WTC11 (cell line): ENCODE results near the gene WIZ. TPM values are rescaled to one million over a fixed set of nuclear protein-coding genes. Genes with fewer than 3 reads are reported as not detected.
"Not testable (repeated sequence)": the region's sequence is repeated elsewhere in the genome, so short reads cannot be mapped to it uniquely, and the experiment has no call there.

Source experiments
- ATAC-seq: fragments of 200-7000 bp; cut with Tn5 transposase; 2 replicates; pipeline ENCODE4 v1.10.0; 2021; ENCODE audit warnings: mild to moderate bottlenecking, moderate library complexity
- CTCF ChIA-PET: fragments of 300-600 bp; sonication (Branson Sonifier 250); formaldehyde crosslinking; loops from one replicate; lab custom pipeline; 2021; ENCODE audit warnings: antibody characterized with exemption; lab: Charles Lee
- POLR2A ChIA-PET: fragments of 350-600 bp; sonication (Branson Sonifier 250); formaldehyde crosslinking; loops from one replicate; lab custom pipeline; 2021; ENCODE audit warnings: antibody characterized with exemption; lab: Charles Lee
- DNase-seq: peaks from one replicate; pipeline ENCODE4 v3.0.0; 2021; ENCODE audit warnings: low spot score
- H3K27ac Mint-ChIP-seq: 2 replicates; pipeline ENCODE4 v1.8.0; 2021; ENCODE audit warnings: mixed read lengths
- H3K27me3 Mint-ChIP-seq: 2 replicates; pipeline ENCODE4 v1.8.0; 2021; ENCODE audit warnings: low read depth, mild to moderate bottlenecking, moderate library complexity, mixed read lengths
- H3K36me3 Mint-ChIP-seq: 2 replicates; pipeline ENCODE4 v1.8.0; 2021; ENCODE audit warnings: mixed read lengths
- H3K4me1 Mint-ChIP-seq: 2 replicates; pipeline ENCODE4 v1.8.0; 2022; ENCODE audit warnings: mixed read lengths
- H3K4me3 Mint-ChIP-seq: 2 replicates; pipeline ENCODE4 v1.8.0; 2021; ENCODE audit warnings: mild to moderate bottlenecking, moderate library complexity, mixed read lengths
- H3K9me3 Mint-ChIP-seq: 2 replicates; pipeline ENCODE4 v1.8.0; 2021; ENCODE audit warnings: mixed read lengths
- CREB1 ChIP-seq: sonication (generic); formaldehyde crosslinking; IDR thresholded peaks from 2 replicates; pipeline ENCODE4 v1.8.0; 2023; ENCODE audit warnings: mild to moderate bottlenecking, missing genetic modification reagents
- FOXJ3 ChIP-seq: sonication (generic); formaldehyde crosslinking; IDR thresholded peaks from 2 replicates; pipeline ENCODE4 v1.9.0; 2021; ENCODE audit warnings: missing genetic modification reagents, mild to moderate bottlenecking, borderline replicate concordance
- FOXK1 ChIP-seq: sonication (generic); formaldehyde crosslinking; IDR thresholded peaks from 2 replicates; pipeline ENCODE4 v1.8.0; 2022; ENCODE audit warnings: mild to moderate bottlenecking, moderate library complexity, missing genetic modification reagents
- GABPB1 ChIP-seq: sonication (generic); formaldehyde crosslinking; IDR thresholded peaks from 2 replicates; pipeline ENCODE4 v1.8.1; 2023; ENCODE audit warnings: mild to moderate bottlenecking, missing genetic modification reagents
- IRF2 ChIP-seq: sonication (generic); formaldehyde crosslinking; IDR thresholded peaks from 2 replicates; pipeline ENCODE4 v1.8.0; 2022; ENCODE audit warnings: low read depth, missing genetic modification reagents, borderline replicate concordance
- NFATC4 ChIP-seq: fragments of 250-450 bp; sonication (Bioruptor Pico); IDR thresholded peaks from 2 replicates; pipeline ENCODE4 v1.9.0; 2021; ENCODE audit warnings: mild to moderate bottlenecking
- NFYB ChIP-seq: sonication (generic); formaldehyde crosslinking; conservative IDR thresholded peaks from 2 replicates; pipeline ENCODE4 v1.8.0; 2022; ENCODE audit warnings: low read depth, missing genetic modification reagents
- OVOL2 ChIP-seq: fragments of 250-450 bp; sonication (Bioruptor Pico); IDR thresholded peaks from 2 replicates; pipeline ENCODE4 v1.9.0; 2021; ENCODE audit warnings: mild to moderate bottlenecking, borderline replicate concordance
- RORB ChIP-seq: fragments of 250-450 bp; sonication (Bioruptor Pico); IDR thresholded peaks from 2 replicates; pipeline ENCODE4 v1.9.0; 2021; ENCODE audit warnings: mild to moderate bottlenecking
- SOX15 ChIP-seq: fragments of 250-450 bp; sonication (Bioruptor Pico); IDR thresholded peaks from 2 replicates; pipeline ENCODE4 v1.9.0; 2021; ENCODE audit warnings: mild to moderate bottlenecking
- ZNF396 ChIP-seq: fragments of 250-450 bp; sonication (Bioruptor Pico); IDR thresholded peaks from 2 replicates; pipeline ENCODE4 v1.8.0; 2021; ENCODE audit warnings: mild to moderate bottlenecking, moderate library complexity, borderline replicate concordance
- total RNA-seq: library from RNA; stranded (reverse); gene quantifications from 3 replicates; pipeline ENCODE4 v1.2.3, GENCODE V29; 2021
- TF ChIP-seq, protein P1 (sequence below): sonication (generic); formaldehyde crosslinking; IDR thresholded peaks from 2 replicates; pipeline ENCODE4 v1.8.1; 2022; ENCODE audit warnings: mild to moderate bottlenecking, missing genetic modification reagents, moderate library complexity, borderline replicate concordance
- TF ChIP-seq, protein P2 (sequence below): fragments of 250-450 bp; sonication (Bioruptor Pico); IDR thresholded peaks from 2 replicates; pipeline ENCODE4 v1.9.0; 2021; ENCODE audit warnings: moderate library complexity, mild to moderate bottlenecking, inconsistent platforms, borderline replicate concordance
- TF ChIP-seq, protein P3 (sequence below): sonication (generic); formaldehyde crosslinking; IDR thresholded peaks from 2 replicates; pipeline ENCODE4 v1.8.0; 2022; ENCODE audit warnings: mild to moderate bottlenecking, missing genetic modification reagents
- TF ChIP-seq, protein P4 (sequence below): sonication (generic); formaldehyde crosslinking; IDR thresholded peaks from 2 replicates; pipeline ENCODE4 v1.8.1; 2023; ENCODE audit warnings: mild to moderate bottlenecking, missing genetic modification reagents, borderline replicate concordance
- TF ChIP-seq, protein P5 (sequence below): sonication (generic); formaldehyde crosslinking; IDR thresholded peaks from 2 replicates; pipeline ENCODE4 v1.8.0; 2022; ENCODE audit warnings: mild to moderate bottlenecking, missing genetic modification reagents
- TF ChIP-seq, protein P6 (sequence below): sonication (generic); formaldehyde crosslinking; conservative IDR thresholded peaks from 2 replicates; pipeline ENCODE4 v1.8.1; 2022; ENCODE audit warnings: mild to moderate bottlenecking, missing genetic modification reagents
- TF ChIP-seq, protein P7 (sequence below): sonication (generic); formaldehyde crosslinking; conservative IDR thresholded peaks from 2 replicates; pipeline ENCODE4 v1.8.1; 2023; ENCODE audit warnings: mild to moderate bottlenecking, low read depth, missing genetic modification reagents, moderate library complexity
- TF ChIP-seq, protein P8 (sequence below): sonication (generic); formaldehyde crosslinking; IDR thresholded peaks from 2 replicates; pipeline ENCODE4 v1.8.0; 2022; ENCODE audit warnings: mild to moderate bottlenecking, missing genetic modification reagents

WIZ gene
- total RNA-seq, 1 experiment from 2014 or later = 43.9 TPM

DNA sequence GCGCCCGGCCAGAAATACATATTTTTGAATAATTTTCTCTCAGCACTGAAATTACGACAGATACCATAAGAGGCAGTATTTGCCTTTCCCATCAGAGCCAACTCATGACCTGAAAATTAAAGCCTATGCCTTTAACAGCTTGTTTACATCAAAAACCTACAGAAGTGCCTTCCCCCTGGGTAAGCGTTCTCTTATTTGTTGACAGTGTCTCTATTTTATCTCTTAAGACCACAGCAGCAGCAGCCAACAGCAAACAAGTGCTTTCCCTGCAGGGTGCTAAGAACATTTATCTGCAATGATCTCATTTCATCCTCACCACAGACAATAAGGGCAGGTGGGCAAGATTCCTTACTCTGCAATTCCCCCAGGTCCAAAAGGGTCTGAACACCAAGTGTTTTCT, 36.9 kb downstream of the WIZ start:
- ATAC-seq = no peak
- H3K27me3 Mint-ChIP-seq = no peaks in the 10 kb centered on the region
- H3K9me3 Mint-ChIP-seq = 0 out of 2 replicates have a peak, but pooled peaks cover 5% of the 10 kb centered on the region
- no peak overlapping the region for H3K4me3 Mint-ChIP-seq
- DNase-seq = no peak
- peaks cover 27% of the 10 kb centered on the region for H3K36me3 Mint-ChIP-seq
- ChIA-PET POLR2A (no interaction called here), CTCF (no interaction called here)
- peaks cover 11% of the 10 kb centered on the region for H3K4me1 Mint-ChIP-seq
- no peak for TF ChIP-seq NFYB
- TF ChIP-seq RORB (CRISPR knock-in tag) = no peak
- TF ChIP-seq ZNF396 (CRISPR knock-in tag) = no peak
- no peak for TF ChIP-seq NFATC4 (CRISPR knock-in tag)
- TF ChIP-seq, protein P1, sequence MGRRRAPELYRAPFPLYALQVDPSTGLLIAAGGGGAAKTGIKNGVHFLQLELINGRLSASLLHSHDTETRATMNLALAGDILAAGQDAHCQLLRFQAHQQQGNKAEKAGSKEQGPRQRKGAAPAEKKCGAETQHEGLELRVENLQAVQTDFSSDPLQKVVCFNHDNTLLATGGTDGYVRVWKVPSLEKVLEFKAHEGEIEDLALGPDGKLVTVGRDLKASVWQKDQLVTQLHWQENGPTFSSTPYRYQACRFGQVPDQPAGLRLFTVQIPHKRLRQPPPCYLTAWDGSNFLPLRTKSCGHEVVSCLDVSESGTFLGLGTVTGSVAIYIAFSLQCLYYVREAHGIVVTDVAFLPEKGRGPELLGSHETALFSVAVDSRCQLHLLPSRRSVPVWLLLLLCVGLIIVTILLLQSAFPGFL (CRISPR knock-in tag) = no peak
- TF ChIP-seq FOXJ3 (CRISPR knock-in tag) = no peak
- TF ChIP-seq OVOL2 (CRISPR knock-in tag) = no peak
- TF ChIP-seq SOX15 = no peak
- TF ChIP-seq, protein P2, sequence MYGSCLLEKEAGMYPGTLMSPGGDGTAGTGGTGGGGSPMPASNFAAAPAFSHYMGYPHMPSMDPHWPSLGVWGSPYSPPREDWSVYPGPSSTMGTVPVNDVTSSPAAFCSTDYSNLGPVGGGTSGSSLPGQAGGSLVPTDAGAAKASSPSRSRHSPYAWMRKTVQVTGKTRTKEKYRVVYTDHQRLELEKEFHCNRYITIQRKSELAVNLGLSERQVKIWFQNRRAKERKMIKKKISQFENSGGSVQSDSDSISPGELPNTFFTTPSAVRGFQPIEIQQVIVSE (CRISPR knock-in tag) = no peak
- peak overlapping the region; percentile 82 for H3K27ac Mint-ChIP-seq

DNA sequence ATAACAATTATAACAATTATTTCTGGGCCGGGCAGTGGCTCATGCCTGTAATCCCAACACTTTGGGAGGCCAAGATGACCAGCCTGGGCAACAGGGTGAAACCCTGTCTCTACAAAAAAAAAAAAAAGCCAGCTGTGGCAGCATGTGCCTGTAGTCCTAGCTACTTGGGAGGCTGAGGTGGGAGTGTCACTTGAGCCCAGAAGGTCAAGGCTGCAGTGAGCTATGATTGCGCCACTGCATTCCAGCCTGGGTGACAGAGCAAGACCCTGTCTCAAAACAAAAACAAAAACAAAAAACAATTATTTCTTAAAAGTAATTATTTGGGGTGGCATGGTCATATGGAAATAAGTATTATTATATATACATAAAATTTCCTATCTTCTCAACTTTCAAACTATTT, 38.4 kb downstream of the WIZ start:
- H3K27me3 Mint-ChIP-seq, H3K27ac Mint-ChIP-seq, H3K4me1 Mint-ChIP-seq, H3K4me3 Mint-ChIP-seq, CTCF ChIA-PET, DNase-seq, ATAC-seq, H3K9me3 Mint-ChIP-seq: not testable (repeated sequence)
- 0 out of 2 replicates have a peak, but pooled peaks have one; percentile 34 for TF ChIP-seq GABPB1 (CRISPR knock-in tag)
- H3K36me3 Mint-ChIP-seq = peaks cover 24% of the 10 kb centered on the region
- POLR2A ChIA-PET = interaction anchor here (0.6 kb wide), 1 partner anchor 14 kb away, joined by 3 read pairs; no protein-coding TSS in a partner anchor

DNA sequence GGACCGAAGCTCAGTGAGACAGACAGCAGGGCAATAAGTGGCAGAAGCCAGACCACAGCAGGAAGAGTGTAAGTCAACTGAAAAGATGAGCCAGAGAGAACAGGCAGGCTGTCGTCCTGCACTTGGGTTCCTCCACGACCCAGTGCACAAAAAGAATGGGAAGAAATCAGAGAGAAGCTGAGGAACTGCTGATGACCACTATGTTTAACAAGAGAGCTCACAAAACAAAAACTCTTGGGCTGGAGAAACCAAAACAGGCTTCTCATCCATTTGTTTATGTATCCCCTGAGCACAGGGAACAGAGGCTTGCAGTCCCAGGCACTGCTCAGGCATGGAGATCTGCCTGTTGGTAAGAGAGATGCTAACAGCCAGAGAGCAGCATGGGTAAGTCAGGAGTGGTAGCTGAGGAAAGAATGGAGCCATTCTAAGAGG, 45.0 kb downstream of the WIZ start:
- POLR2A ChIA-PET = no interaction called here
- ATAC-seq (no peak), DNase-seq (no peak)
- CTCF ChIA-PET = interaction anchor here (0.6 to 1.1 kb wide), 2 partner anchors 14 to 168 kb away, joined by 3 read pairs; partner anchors contain the start of gene AKAP8L
- Mint-ChIP-seq H3K4me3 (no peak overlapping the region), H3K27ac (peak overlapping the region; percentile 80), H3K4me1 (peaks cover 3% of the 10 kb centered on the region; the same call in 1 of the 2 replicates), H3K9me3 (no peaks in the 10 kb centered on the region), H3K27me3 (no peaks in the 10 kb centered on the region), H3K36me3 (peaks cover 37% of the 10 kb centered on the region)
- TF ChIP-seq, protein P3, sequence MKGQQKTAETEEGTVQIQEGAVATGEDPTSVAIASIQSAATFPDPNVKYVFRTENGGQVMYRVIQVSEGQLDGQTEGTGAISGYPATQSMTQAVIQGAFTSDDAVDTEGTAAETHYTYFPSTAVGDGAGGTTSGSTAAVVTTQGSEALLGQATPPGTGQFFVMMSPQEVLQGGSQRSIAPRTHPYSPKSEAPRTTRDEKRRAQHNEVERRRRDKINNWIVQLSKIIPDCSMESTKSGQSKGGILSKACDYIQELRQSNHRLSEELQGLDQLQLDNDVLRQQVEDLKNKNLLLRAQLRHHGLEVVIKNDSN (CRISPR knock-in tag) = no peak
- TF ChIP-seq, protein P4, sequence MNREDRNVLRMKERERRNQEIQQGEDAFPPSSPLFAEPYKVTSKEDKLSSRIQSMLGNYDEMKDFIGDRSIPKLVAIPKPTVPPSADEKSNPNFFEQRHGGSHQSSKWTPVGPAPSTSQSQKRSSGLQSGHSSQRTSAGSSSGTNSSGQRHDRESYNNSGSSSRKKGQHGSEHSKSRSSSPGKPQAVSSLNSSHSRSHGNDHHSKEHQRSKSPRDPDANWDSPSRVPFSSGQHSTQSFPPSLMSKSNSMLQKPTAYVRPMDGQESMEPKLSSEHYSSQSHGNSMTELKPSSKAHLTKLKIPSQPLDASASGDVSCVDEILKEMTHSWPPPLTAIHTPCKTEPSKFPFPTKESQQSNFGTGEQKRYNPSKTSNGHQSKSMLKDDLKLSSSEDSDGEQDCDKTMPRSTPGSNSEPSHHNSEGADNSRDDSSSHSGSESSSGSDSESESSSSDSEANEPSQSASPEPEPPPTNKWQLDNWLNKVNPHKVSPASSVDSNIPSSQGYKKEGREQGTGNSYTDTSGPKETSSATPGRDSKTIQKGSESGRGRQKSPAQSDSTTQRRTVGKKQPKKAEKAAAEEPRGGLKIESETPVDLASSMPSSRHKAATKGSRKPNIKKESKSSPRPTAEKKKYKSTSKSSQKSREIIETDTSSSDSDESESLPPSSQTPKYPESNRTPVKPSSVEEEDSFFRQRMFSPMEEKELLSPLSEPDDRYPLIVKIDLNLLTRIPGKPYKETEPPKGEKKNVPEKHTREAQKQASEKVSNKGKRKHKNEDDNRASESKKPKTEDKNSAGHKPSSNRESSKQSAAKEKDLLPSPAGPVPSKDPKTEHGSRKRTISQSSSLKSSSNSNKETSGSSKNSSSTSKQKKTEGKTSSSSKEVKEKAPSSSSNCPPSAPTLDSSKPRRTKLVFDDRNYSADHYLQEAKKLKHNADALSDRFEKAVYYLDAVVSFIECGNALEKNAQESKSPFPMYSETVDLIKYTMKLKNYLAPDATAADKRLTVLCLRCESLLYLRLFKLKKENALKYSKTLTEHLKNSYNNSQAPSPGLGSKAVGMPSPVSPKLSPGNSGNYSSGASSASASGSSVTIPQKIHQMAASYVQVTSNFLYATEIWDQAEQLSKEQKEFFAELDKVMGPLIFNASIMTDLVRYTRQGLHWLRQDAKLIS (CRISPR knock-in tag) = no peak
- TF ChIP-seq, protein P5, sequence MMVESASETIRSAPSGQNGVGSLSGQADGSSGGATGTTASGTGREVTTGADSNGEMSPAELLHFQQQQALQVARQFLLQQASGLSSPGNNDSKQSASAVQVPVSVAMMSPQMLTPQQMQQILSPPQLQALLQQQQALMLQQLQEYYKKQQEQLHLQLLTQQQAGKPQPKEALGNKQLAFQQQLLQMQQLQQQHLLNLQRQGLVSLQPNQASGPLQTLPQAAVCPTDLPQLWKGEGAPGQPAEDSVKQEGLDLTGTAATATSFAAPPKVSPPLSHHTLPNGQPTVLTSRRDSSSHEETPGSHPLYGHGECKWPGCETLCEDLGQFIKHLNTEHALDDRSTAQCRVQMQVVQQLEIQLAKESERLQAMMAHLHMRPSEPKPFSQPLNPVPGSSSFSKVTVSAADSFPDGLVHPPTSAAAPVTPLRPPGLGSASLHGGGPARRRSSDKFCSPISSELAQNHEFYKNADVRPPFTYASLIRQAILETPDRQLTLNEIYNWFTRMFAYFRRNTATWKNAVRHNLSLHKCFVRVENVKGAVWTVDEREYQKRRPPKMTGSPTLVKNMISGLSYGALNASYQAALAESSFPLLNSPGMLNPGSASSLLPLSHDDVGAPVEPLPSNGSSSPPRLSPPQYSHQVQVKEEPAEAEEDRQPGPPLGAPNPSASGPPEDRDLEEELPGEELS (CRISPR knock-in tag) = no peak
- TF ChIP-seq FOXK1 (CRISPR knock-in tag) (no peak), RORB (CRISPR knock-in tag) (no peak), IRF2 (CRISPR knock-in tag) (no peak), NFYB (no peak), CREB1 (CRISPR knock-in tag) (no peak), GABPB1 (CRISPR knock-in tag) (no peak)
- TF ChIP-seq, protein P6, sequence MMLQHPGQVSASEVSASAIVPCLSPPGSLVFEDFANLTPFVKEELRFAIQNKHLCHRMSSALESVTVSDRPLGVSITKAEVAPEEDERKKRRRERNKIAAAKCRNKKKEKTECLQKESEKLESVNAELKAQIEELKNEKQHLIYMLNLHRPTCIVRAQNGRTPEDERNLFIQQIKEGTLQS = no peak
- TF ChIP-seq, protein P7, sequence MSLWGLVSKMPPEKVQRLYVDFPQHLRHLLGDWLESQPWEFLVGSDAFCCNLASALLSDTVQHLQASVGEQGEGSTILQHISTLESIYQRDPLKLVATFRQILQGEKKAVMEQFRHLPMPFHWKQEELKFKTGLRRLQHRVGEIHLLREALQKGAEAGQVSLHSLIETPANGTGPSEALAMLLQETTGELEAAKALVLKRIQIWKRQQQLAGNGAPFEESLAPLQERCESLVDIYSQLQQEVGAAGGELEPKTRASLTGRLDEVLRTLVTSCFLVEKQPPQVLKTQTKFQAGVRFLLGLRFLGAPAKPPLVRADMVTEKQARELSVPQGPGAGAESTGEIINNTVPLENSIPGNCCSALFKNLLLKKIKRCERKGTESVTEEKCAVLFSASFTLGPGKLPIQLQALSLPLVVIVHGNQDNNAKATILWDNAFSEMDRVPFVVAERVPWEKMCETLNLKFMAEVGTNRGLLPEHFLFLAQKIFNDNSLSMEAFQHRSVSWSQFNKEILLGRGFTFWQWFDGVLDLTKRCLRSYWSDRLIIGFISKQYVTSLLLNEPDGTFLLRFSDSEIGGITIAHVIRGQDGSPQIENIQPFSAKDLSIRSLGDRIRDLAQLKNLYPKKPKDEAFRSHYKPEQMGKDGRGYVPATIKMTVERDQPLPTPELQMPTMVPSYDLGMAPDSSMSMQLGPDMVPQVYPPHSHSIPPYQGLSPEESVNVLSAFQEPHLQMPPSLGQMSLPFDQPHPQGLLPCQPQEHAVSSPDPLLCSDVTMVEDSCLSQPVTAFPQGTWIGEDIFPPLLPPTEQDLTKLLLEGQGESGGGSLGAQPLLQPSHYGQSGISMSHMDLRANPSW (CRISPR knock-in tag) = no peak
- TF ChIP-seq, protein P8, sequence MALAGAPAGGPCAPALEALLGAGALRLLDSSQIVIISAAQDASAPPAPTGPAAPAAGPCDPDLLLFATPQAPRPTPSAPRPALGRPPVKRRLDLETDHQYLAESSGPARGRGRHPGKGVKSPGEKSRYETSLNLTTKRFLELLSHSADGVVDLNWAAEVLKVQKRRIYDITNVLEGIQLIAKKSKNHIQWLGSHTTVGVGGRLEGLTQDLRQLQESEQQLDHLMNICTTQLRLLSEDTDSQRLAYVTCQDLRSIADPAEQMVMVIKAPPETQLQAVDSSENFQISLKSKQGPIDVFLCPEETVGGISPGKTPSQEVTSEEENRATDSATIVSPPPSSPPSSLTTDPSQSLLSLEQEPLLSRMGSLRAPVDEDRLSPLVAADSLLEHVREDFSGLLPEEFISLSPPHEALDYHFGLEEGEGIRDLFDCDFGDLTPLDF (CRISPR knock-in tag) = no peak
